Lung (tissue), 12 donors: ENCODE data around the gene PDGFD. TPM values are rescaled to one million over a fixed set of nuclear protein-coding genes. Genes with fewer than 3 reads are reported as not detected.

Experiments used
- ATAC-seq: fragments of 200-7000 bp; cut with Tn5 transposase; one replicate; pipeline ENCODE4 v1.9.1; 2020; ENCODE audit warnings: moderate number of reproducible peaks; ENCODE audit not compliant: insufficient read depth, low FRiP score
- DNase-seq, 3 donors: peaks; one replicate each; pipeline ENCODE4 v3.0.0-alpha.2; 2013 to 2017
- H3K27ac ChIP-seq, 2 donors: one replicate each; pipeline ENCODE4 v1.5.1; 2013; ENCODE audit warnings: mild to moderate bottlenecking in 2 of 2, moderate library complexity in 2 of 2, control low read depth in 1 of 2, inconsistent platforms in 1 of 2, low read depth in 1 of 2, low read length in 1 of 2
- H3K27me3 ChIP-seq, 3 donors: one replicate each; pipeline ENCODE4 v1.5.1; 2013; ENCODE audit warnings: low read length in 2 of 3; ENCODE audit not compliant: control insufficient read depth in 3 of 3, insufficient read depth in 3 of 3
- H3K36me3 ChIP-seq, 4 donors: one replicate each; pipeline ENCODE4 v1.5.1; 2013; ENCODE audit warnings: low read length in 4 of 4, mild to moderate bottlenecking in 1 of 4, moderate library complexity in 1 of 4; ENCODE audit not compliant: control insufficient read depth in 4 of 4, insufficient read depth in 4 of 4
- H3K4me1 ChIP-seq, 5 donors: one replicate each; pipeline ENCODE4 v1.5.1; 2013; ENCODE audit warnings: low read length in 5 of 5, mild to moderate bottlenecking in 2 of 5, moderate library complexity in 1 of 5; ENCODE audit not compliant: control insufficient read depth in 5 of 5, insufficient read depth in 5 of 5
- H3K4me3 ChIP-seq: one replicate; pipeline ENCODE4 v1.5.1; 2013; ENCODE audit warnings: mild to moderate bottlenecking, control low read depth, moderate library complexity
- H3K9ac ChIP-seq, 2 donors: one replicate each; pipeline ENCODE4 v1.5.1; 2013; ENCODE audit warnings: low read length in 2 of 2, control low read depth in 1 of 2; ENCODE audit not compliant: insufficient read depth in 1 of 2
- H3K9me3 ChIP-seq, 4 donors: one replicate each; pipeline ENCODE4 v1.5.1; 2013; ENCODE audit warnings: low read length in 3 of 4, mild to moderate bottlenecking in 1 of 4, moderate library complexity in 1 of 4; ENCODE audit not compliant: control insufficient read depth in 4 of 4, insufficient read depth in 3 of 4
- CTCF ChIP-seq: IDR thresholded peaks from 2 replicates; pipeline ENCODE4 v1.5.1; 2012; ENCODE audit warnings: mild to moderate bottlenecking; ENCODE audit errors: control extremely low read depth, extremely low read depth
- WGBS, 2 donors: extraction: QIAGEN DNeasy Blood & Tissue Kit; methylation state at CpG; one replicate each; pipeline ENCODE4 v1.1.7; 2013; 5-methylcytosine and 5-hydroxymethylcytosine counted together
- polyA plus RNA-seq, 2 donors: library from polyadenylated mRNA; stranded (reverse); fragments of 200-250 nt; gene quantifications; one replicate each; pipeline ENCODE4 v1.2.1, GENCODE V29; 2013
- total RNA-seq, 2 donors: library from RNA; depleted of rRNA in 1 of 2; stranded (reverse); fragments of >200 nt in 1 of 2; gene quantifications; one replicate each; pipeline ENCODE4 v1.2.1, GENCODE V29; 2014 to 2021
- donor health status: control.
- donor health status: control.
- donor health status: Bipolar disorder and iron deficiency.
- donor health status: healthy.
- donor health status: DM: yes; HTN: yes; CAD: no.

The PDGFD gene
- total and polyA plus RNA-seq, 4 donors, result 0.71 to 10.6 (median 1.4) TPM

GRCh38 chr11:103875855-103876510 lies 288.0 kb downstream of the PDGFD start:
- ATAC-seq (no peak), DNase-seq (no peak)
- Histone ChIP-seq H3K27ac (no peak overlapping the region), H3K4me1 (peaks cover 0 to 3% (median 0%) of the 10 kb centered on the region in 5 donors), H3K27me3 (no peaks in the 10 kb centered on the region), H3K4me3 (no peak overlapping the region), H3K9ac (no peak overlapping the region), H3K9me3 (no peaks in the 10 kb centered on the region), H3K36me3 (no peaks in the 10 kb centered on the region)
- TF ChIP-seq CTCF, result no peak
- 43 to 67% methylated on average over 2 of the region's 2 CpGs for WGBS, 2 donors

GRCh38 chr11:103872748-103873147 lies 291.2 kb downstream of the PDGFD start:
- no peaks in the 10 kb centered on the region for H3K36me3 ChIP-seq
- H3K9ac ChIP-seq, result no peak overlapping the region
- ATAC-seq, result no peak

GRCh38 chr11:103871923-103872551 lies 291.9 kb downstream of the PDGFD start:
- Histone ChIP-seq H3K36me3 (no peaks in the 10 kb centered on the region), H3K27ac (no peak overlapping the region), H3K27me3 (no peaks in the 10 kb centered on the region), H3K4me1 (peaks cover 0 to 4% (median 0%) of the 10 kb centered on the region in 5 donors), H3K4me3 (no peak overlapping the region), H3K9ac (no peak overlapping the region), H3K9me3 (no peaks in the 10 kb centered on the region)
- WGBS, 2 donors, result 64 to 66% methylated on average over 6 of the region's 6 CpGs
- ATAC-seq (no peak), DNase-seq (no peak)
- no peak for TF ChIP-seq CTCF

More at GRCh38 chr11:103872748-103873147, 291.2 kb downstream of the PDGFD start:
- no peaks in the 10 kb centered on the region for H3K9me3 ChIP-seq
- no peak overlapping the region for H3K4me3 ChIP-seq
- no peaks in the 10 kb centered on the region for H3K27me3 ChIP-seq
- 81 to 84% methylated on average over 3 of the region's 3 CpGs for WGBS, 2 donors
- DNase-seq, result no peak
- H3K4me1 ChIP-seq, result peaks cover 0 to 4% (median 0%) of the 10 kb centered on the region in 5 donors
- no peak overlapping the region for H3K27ac ChIP-seq
- no peak for TF ChIP-seq CTCF
